Measurements from ENCODE around the gene TMEM198.

TMEM198 gene

GRCh38 chr2:219560893-219561178 is 17.0 kb downstream of the TMEM198 start:
- no peak for DNase-seq (ENCODE audit: low read depth in 1 of 2, low spot score in 1 of 2)

GRCh38 chr2:219561179-219562048 is 17.6 kb downstream of the TMEM198 start:
- no peak for DNase-seq (ENCODE audit: low read depth in 1 of 2, low spot score in 1 of 2)

DNA sequence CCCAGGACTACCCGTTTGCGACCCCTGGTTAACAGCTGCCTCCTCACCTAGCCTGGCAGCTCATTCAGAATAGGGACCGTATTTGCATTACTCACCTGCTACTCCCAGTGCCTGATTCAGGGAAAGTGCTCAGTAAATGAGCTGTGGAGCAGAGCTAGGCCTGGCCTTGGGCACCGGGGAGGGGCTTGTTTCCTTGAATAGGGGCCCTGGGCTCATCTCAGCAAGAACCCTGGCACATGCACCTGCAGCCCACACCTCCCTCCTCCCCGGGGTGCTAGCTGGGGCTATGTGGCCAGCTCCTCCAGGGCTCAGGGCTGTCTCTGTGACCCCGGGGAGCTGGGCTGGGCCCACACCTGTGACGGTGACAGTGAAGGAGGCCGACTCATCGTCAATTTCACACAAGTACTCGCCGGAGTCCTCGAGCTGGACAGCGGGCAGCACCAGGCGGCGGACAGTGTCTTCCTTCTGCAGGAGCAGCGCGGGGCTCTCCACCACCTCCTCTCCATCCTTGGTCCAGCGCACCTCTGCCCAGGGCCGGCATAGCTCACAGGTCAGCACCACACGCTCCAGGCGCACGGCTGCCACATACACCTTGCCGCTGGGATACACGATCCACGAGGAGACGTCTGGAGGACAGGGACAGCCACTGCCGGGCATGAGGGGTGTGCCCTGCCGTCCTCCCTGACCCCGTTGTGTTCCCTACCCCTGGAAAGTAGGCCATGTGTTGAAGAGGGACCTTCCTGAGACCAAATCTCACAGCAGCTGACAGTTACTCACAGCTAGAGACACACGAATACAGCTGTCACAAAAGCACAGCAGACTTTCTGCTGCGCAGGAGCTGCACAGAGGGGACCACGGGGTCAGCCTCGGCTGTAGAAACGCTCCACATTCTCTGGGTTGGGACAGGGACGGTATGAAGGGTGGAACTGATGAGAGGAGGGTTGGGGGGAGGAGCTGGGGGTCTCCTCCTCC is 18.5 kb downstream of the TMEM198 start:
- no peak for DNase-seq (ENCODE audit: low read depth in 1 of 2, low spot score in 1 of 2)

DNA sequence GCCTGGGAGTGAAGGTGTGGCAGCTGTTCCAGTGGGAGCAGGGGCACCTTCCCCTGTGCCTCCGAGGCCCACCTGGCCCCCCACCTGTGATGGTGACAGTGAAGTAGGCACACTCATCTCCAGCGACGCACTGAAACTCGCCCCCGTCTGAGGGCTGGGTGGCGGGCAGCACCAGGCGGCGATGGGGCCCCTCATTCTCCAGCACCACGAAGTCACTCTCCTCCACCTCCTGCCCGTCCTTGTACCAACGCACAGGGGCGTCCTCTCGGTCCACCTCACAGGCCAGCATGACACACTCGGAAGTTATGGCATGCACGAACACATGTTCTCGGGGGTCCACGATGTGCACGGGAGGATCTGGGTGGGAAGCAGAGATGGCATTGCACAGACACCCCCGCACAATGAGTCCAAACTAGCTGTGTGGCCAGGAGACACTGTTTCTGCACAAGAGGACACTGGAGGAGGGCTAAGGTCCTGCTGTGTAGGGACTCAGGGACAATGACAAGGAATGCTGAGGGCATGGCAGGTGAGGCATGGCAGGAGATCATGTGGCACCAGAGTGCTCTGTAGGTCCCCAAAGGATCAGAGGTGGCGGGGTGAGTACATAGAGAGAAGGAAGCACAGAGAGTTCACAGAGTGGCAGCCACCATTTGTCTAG is 19.6 kb downstream of the TMEM198 start:
- DNase-seq (ENCODE audit: low read depth in 1 of 2, low spot score in 1 of 2) = no peak

DNA sequence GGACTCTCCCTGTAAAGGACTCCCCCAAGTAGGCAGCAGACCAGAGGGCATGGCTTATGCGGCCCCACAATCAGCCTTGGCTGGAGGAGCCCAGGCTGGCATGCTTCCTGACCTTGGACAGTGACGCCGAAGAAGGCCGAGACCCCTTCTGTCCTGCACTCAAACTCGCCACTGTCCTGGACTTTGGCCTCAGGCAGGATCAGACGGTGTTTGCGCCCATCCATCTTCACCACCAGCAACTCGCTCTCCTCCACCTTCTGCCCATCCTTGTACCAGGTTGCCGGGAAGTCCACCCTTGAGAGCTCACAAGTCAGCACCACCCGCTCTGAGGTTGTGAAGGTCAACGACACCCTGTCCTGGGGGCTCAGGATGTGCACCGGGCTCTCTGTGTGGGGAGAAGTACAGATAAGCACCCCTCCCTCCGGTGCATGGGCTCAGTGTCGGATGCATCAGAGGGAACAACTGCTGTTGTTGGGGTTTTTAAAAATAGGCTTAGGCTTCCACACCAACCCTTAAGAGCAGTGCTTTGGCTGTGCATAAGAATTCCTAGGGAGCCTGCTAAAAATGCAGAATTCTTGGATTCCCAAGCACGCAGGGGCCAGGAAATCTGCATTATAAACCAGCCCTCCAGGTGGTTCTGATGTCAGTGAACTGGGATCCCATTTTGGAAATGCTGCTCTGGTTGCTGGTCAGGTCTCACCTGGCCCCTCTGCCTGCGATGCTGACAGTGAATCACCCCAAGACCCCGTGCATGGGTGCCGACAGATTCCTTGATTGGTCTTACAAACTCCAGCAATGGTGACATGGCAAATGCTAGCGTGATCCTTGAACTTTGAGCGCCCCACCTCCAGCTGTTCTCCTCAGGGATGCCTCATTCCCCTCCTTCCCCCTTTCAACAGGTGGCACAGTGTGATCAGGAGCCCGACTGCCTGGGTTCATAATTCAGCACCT is 21.6 kb downstream of the TMEM198 start:
- no peak for DNase-seq (ENCODE audit: low read depth in 1 of 2, low spot score in 1 of 2)

DNA sequence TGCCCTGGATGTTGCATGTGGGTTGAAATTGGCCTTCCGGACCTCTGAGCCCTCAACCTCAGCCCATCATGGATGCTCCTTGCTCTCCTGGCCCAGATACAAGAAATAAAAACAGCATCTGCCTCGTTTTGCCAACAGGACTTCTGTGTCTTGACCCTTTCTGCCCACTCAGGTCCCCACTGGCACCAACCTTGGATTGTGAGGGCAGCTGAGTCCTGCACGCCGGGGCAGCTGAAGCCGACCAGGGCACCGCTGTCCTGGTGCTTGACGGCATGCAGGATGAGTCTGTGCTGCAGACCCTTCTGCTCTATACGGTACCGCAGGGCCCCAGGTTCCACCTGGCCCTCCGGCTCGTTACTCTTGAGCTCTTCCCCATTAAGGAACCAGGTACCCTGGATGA is 22.8 kb downstream of the TMEM198 start:
- no peak for DNase-seq (ENCODE audit: low read depth in 1 of 2, low spot score in 1 of 2)

DNA sequence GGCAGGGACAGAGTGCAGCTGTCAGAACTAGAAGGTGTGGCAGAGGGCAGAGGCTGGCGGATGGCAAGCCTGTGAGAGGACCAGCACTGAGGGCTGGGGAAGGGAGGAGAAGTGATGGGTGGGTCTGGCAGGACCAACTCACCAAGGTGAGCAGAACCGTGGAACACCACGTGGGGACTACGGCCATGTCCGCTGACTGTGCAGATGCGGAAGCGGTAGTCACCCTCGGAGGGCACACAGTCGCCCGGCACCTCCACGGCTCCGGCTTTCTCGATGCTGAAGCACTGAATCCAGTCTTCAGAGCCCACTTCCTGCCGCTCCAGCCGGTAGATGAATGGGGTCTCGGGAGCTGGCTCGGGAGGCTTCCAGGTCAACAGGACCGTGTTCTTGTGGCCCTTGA is 23.3 kb downstream of the TMEM198 start:
- DNase-seq (ENCODE audit: low read depth in 1 of 2, low spot score in 1 of 2) = no peak

DNA sequence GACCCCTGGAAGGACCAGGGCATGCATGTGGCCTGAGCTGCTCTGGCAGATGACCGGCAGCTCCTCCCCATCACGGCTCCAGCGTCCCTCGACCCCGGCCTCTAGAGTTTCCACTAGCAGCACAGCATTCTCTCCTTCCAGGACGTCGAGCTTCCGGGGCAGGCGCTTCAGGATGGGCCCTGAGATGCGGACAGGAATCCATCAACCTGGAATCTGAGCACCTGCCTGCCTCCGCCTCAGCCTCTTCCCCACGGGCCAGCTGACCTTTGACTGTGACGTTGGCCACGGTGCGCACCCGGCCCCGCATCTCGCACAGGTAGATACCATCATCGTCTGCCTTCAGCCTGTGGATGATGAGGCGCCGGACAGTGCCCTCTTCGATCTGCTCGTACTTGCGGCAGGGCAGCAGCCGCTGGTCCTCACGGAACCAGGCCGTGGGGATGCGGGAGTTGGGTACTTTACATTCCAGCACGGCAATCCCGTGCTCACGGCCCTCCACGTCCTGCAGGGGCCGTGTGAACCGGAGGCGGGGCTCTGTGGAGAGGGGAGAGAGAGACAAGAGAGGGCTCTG is 24.0 kb downstream of the TMEM198 start:
- DNase-seq (ENCODE audit: low read depth in 1 of 2, low spot score in 1 of 2) = no peak

DNA sequence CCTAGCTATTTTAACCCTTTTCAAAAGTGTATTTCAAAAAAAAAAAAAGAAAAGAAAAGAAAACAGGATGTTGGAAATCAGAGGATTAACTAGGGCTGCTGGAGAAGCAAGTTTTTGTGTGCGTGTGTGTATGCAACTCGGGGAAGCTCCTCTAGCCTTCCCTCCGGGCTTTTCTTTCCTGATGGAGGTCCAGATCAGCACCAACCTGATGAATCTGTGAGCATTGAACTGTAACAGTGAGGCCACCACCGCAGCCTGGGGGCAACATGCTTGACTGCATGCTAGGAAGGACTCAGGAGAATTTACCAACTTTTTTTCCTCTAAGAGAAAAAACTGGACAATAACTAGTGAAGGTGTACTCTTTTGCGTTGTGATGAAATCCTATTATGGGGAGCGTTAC is 25.2 kb downstream of the TMEM198 start:
- no peak for DNase-seq (ENCODE audit: low read depth in 1 of 2, low spot score in 1 of 2)

DNA sequence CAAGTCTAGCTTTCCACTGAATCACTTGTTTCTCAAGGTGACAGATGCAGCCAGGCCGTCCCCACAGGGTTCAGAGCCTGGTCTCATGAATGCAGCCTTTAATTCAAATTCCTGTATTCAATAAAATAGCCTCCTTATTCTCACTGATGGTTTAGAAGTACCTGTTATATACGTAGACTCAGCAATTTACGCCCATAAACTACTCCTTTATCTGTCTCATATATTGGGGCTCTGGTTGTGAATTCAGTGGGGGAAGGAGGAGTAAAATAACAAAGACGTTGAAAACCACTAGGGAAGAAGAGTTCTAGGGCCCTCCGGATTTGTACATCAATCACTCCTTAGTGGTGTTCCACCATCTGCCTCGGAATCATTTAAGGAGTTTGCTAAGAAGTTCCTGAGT is 25.8 kb downstream of the TMEM198 start:
- DNase-seq (ENCODE audit: low read depth in 1 of 2, low spot score in 1 of 2) = no peak

DNA sequence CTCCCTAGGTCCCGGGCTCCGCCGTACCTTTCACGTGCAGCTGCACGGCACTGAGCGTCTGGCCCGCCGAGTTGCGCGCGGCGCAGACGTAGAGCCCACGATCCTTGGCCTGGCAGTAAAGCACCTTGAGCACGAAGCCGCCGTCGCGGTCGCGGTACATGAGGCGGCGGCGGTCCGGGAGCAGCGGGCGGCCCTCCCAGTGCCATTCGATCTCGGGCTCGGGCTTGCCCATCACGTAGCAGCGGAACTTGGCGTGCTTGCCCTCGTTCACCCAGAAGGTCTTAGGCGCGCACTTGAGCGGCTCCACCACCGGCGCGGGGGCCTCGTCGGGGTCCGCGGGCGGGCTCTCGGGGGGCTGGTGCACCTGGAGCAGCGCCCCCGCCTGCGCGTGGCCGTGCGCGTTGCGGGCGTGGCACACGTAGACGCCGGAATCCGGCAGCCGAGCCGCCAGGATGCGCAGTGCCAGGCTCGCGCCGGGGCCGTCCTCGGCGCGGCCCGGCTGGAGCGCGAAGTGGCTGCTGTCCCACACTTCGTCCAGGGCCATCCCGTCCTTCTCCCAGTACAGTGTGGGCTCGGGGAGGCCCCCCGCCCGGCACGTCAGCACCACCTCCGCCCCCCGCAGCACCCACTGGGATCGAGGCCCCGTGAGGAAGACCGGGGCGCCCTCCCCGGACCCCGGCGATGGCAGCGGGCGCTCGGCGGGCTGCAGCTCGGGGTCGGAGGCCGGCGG is 26.5 kb downstream of the TMEM198 start:
- DNase-seq (ENCODE audit: low read depth in 1 of 2, low spot score in 1 of 2) = no peak

- no peak for DNase-seq (ENCODE audit: low read depth in 1 of 2, low spot score in 1 of 2)
Measured at GRCh38 chr2:219570924-219571310, 27.1 kb downstream of the TMEM198 start.

DNA sequence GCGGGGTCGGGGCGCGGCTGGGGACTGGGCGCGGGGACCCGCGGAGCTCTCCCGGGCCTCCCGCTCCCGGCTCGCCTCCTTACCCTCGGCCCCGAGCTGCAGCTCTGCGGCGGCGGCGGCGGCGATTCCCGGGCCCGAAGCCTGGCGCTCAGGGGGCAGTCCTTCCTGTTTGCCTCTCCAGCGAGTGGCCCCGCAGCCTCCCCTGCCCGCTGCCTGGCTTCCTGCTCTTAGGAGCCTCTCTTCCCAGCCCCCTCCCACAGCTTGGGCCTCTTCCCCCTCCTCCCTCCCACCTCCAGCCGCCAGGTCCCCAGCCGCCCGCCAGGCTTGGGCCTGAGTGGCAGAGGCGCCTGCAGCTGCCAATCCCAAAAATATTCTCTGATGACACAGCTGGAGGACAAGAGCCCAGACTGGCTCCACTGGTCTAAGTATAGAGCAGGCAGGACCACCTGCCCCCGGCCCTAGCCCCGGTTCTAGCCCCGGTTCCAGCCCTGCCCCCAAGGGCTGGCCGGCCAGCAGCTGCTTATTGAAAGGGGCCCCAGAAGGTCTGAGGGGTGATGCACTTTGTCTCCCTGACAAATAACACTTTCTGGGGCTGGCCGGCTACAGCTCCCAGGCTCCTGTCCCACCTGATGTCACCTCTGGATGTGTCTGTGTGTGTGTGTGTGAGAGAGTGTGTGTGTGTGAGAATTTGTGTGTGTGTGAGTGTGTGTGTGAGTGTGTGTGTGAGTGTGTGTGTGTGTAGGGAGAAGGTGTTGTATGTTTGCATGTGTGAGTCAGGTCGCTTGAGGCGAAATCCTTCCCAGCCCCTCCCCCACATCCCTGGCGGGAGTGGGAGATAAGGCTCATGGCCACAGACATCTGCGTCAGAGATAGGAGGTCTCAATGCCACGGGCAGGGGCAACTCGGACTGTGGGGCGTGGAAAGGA is 27.7 kb downstream of the TMEM198 start, which contains the start of gene OBSL1:
Gene OBSL1, minus strand, starts transcription at position 229 of the 926 bp plus-strand sequence. CDS start 307 bp downstream, outside the sequence.
- no peak for DNase-seq (ENCODE audit: low read depth in 1 of 2, low spot score in 1 of 2)

GRCh38 chr2:219572237-219573001 is 28.6 kb downstream of the TMEM198 start, which contains the start of gene INHA:
Gene INHA (plus strand): TSS chr2:219572310. CDS start chr2:219572375, 65 bp downstream.
- DNase-seq (ENCODE audit: low read depth in 1 of 2, low spot score in 1 of 2) = no peak

DNA sequence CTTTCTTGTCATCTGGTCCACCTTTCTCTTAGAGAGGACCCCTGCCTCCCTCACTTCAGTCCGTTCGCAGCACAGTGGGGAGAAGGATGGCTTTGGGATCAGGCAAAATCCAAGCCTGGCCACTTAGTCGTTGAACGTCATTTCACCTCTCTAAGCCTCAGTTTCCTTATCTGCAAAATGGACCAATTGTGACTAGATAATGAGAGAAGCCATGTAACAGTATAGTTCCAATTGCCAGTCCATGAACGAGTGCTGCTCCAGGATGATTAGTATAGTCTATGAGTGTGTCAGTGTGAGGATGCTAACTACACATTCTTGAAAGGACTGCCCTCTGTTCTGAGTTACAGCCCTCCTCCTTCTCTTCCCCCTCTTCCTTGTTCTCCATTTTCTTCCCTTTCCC is 29.3 kb downstream of the TMEM198 start:
- no peak for DNase-seq (ENCODE audit: low read depth in 1 of 2, low spot score in 1 of 2)

DNA sequence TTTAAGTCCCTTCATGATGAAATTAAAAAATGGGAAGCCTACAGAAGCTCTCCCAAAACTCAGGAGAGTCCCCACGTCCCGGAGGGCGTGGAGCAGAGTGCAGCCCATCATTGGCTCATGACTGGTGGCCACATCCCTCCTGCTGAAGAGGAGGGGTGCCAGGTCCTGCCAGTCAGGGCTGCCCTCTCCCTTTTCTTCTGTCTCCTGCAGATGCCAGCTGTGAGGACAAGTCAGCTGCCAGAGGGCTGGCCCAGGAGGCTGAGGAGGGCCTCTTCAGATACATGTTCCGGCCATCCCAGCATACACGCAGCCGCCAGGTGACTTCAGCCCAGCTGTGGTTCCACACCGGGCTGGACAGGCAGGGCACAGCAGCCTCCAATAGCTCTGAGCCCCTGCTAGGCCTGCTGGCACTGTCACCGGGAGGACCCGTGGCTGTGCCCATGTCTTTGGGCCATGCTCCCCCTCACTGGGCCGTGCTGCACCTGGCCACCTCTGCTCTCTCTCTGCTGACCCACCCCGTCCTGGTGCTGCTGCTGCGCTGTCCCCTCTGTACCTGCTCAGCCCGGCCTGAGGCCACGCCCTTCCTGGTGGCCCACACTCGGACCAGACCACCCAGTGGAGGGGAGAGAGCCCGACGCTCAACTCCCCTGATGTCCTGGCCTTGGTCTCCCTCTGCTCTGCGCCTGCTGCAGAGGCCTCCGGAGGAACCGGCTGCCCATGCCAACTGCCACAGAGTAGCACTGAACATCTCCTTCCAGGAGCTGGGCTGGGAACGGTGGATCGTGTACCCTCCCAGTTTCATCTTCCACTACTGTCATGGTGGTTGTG is 30.9 kb downstream of the TMEM198 start:
- DNase-seq (ENCODE audit: low read depth in 1 of 2, low spot score in 1 of 2) = no peak

All from activated T-helper 1 cell treated with anti-CD3 and anti-CD28 coated beads, Interleukin-2, amount 50 U/mL, for 16 hours (primary cell).